Measurements from ENCODE around the gene GLT8D1.
A peak's percentile ranks its signal among the peaks of the same experiment; 100 is the strongest.

GLT8D1 gene

DNA sequence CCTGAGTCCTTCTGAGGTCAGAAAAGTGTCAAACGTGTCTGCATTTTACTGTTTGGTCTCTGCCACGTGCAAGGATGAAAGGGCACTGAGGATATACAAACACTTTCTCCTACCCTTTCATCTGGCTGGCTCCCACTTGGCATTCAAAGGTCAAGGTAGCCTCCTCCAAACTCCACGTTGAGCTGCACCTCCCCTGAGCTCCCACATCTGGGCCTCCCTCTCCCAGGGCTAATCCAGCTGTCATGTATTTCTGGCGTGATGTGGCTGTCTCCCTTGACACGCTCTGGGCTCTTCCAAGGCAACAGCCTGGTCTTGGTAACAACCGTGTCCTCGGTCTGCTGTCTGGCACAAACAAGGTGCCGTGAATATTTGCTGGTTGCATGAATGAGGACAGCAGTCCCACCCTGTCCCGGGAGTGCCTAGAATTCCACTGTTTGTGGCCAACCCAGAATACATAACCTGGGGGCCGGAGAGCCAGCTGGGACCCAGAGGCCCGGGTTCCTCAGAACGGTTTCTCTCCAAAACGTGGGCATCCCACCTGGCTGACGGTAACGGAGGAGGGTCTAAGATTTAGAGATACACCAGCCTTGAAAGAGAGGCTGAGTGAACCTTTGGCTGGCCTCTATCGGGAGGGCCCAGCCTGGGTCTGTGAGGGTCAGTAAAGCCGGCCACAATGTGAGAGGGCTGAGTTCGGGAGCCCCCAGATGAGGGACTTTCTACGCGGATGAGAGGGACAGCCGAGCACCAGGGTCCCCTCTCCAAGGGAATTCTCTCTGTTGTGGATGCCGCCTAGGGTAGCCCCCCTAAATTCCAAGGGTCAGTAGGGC lies 767 bp downstream of the GLT8D1 start:
- H3K4me3 ChIP-seq (ENCODE audit: low read length): peak overlapping the region; percentile 91
- H3K4me2 ChIP-seq (ENCODE audit: low read length): peak overlapping the region; percentile 95
- peak overlapping the region; percentile 89 for H3K9ac ChIP-seq (ENCODE audit: low read length)
- no peak for TF ChIP-seq EZH2phosphoT487 (IDR thresholded peaks at IDR 0.05; ENCODE audit: low read depth)
- TF ChIP-seq, protein P1, sequence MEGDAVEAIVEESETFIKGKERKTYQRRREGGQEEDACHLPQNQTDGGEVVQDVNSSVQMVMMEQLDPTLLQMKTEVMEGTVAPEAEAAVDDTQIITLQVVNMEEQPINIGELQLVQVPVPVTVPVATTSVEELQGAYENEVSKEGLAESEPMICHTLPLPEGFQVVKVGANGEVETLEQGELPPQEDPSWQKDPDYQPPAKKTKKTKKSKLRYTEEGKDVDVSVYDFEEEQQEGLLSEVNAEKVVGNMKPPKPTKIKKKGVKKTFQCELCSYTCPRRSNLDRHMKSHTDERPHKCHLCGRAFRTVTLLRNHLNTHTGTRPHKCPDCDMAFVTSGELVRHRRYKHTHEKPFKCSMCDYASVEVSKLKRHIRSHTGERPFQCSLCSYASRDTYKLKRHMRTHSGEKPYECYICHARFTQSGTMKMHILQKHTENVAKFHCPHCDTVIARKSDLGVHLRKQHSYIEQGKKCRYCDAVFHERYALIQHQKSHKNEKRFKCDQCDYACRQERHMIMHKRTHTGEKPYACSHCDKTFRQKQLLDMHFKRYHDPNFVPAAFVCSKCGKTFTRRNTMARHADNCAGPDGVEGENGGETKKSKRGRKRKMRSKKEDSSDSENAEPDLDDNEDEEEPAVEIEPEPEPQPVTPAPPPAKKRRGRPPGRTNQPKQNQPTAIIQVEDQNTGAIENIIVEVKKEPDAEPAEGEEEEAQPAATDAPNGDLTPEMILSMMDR (IDR thresholded peaks at IDR 0.05; ENCODE audit: low read depth, low read length): no peak
- H3K4me1 ChIP-seq (ENCODE audit: low read length): peaks cover 27% of the 10 kb centered on the region
- no peaks in the 10 kb centered on the region for H4K20me1 ChIP-seq (ENCODE audit: insufficient read depth, low read length)
- peak overlapping the region; percentile 68 for H2AFZ ChIP-seq (ENCODE audit: low read depth, low read length)
- H3K27ac ChIP-seq (ENCODE audit: low read length): peak overlapping the region; percentile 67
- no peaks in the 10 kb centered on the region for H3K27me3 ChIP-seq (ENCODE audit: low read depth, low read length)
- no peaks in the 10 kb centered on the region for H3K9me3 ChIP-seq (ENCODE audit: insufficient read depth, low read length)
- H3K79me2 ChIP-seq (ENCODE audit: low read length): peaks cover 64% of the 10 kb centered on the region
- H3K36me3 ChIP-seq (replicated peaks; ENCODE audit: low read depth, low read length): peaks cover 17% of the 10 kb centered on the region

DNA sequence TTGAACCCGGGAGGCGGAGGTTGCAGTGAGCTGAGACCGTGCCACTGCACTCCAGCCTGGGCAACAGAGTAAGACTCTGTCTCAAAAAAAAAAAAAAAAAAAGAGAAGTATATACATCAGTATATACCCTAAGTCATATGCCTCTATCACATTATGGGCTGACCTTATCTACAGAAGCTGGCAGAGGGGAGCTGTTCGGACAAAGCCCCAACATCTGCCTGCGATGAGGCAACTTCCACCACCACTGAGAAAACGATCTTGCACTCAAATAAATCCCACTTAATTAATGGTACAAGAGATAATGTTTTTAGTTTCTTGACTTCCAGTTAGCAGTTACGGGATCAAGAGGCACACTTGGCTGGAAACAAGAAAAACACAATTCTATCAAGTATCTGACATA lies 2.2 kb downstream of the GLT8D1 start:
- Histone ChIP-seq H3K79me2 (ENCODE audit: low read length) (peaks cover 61% of the 10 kb centered on the region), H3K27me3 (ENCODE audit: low read depth, low read length) (no peaks in the 10 kb centered on the region), H3K27ac (ENCODE audit: low read length) (no peak overlapping the region), H2AFZ (ENCODE audit: low read depth, low read length) (no peak overlapping the region), H4K20me1 (ENCODE audit: insufficient read depth, low read length) (no peaks in the 10 kb centered on the region), H3K9ac (ENCODE audit: low read length) (no peak overlapping the region), H3K4me2 (ENCODE audit: low read length) (no peak overlapping the region), H3K9me3 (ENCODE audit: insufficient read depth, low read length) (no peaks in the 10 kb centered on the region), H3K36me3 (replicated peaks; ENCODE audit: low read depth, low read length) (peaks cover 9% of the 10 kb centered on the region), H3K4me1 (ENCODE audit: low read length) (peaks cover 25% of the 10 kb centered on the region), H3K4me3 (ENCODE audit: low read length) (no peak overlapping the region)
- TF ChIP-seq, protein P1 (IDR thresholded peaks at IDR 0.05; ENCODE audit: low read depth, low read length): no peak
- TF ChIP-seq EZH2phosphoT487 (IDR thresholded peaks at IDR 0.05; ENCODE audit: low read depth): no peak

DNA sequence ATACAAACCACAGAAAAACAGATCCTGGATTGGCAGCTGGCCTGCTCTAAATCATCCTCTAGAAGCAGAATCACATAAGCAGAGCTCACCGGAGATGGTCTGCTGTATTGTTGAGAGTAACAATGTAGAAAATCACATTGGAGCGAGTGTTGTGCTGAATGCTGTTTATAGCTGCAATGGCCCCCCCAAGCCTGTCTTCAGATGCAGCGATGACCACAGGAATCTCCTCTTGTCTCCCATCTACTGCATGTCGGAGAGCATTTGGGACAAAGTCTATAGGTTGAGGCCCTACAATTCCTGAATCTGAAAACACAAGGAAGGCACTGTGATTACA lies 8.0 kb downstream of the GLT8D1 start:
- Histone ChIP-seq H3K79me2 (ENCODE audit: low read length) (peaks cover 20% of the 10 kb centered on the region), H3K27me3 (ENCODE audit: low read depth, low read length) (no peaks in the 10 kb centered on the region), H3K27ac (ENCODE audit: low read length) (peak overlapping the region; percentile 75), H3K4me3 (ENCODE audit: low read length) (no peak overlapping the region), H3K4me2 (ENCODE audit: low read length) (0 out of 2 replicates have a peak overlapping the region, but pooled peaks have one; percentile 25), H3K4me1 (ENCODE audit: low read length) (peaks cover 34% of the 10 kb centered on the region), H2AFZ (ENCODE audit: low read depth, low read length) (no peak overlapping the region), H4K20me1 (ENCODE audit: insufficient read depth, low read length) (peaks cover 34% of the 10 kb centered on the region), H3K9ac (ENCODE audit: low read length) (no peak overlapping the region), H3K9me3 (ENCODE audit: insufficient read depth, low read length) (no peaks in the 10 kb centered on the region), H3K36me3 (replicated peaks; ENCODE audit: low read depth, low read length) (peaks cover 52% of the 10 kb centered on the region)
- TF ChIP-seq EZH2phosphoT487 (IDR thresholded peaks at IDR 0.05; ENCODE audit: low read depth): no peak
- TF ChIP-seq, protein P1 (IDR thresholded peaks at IDR 0.05; ENCODE audit: low read depth, low read length): no peak

DNA sequence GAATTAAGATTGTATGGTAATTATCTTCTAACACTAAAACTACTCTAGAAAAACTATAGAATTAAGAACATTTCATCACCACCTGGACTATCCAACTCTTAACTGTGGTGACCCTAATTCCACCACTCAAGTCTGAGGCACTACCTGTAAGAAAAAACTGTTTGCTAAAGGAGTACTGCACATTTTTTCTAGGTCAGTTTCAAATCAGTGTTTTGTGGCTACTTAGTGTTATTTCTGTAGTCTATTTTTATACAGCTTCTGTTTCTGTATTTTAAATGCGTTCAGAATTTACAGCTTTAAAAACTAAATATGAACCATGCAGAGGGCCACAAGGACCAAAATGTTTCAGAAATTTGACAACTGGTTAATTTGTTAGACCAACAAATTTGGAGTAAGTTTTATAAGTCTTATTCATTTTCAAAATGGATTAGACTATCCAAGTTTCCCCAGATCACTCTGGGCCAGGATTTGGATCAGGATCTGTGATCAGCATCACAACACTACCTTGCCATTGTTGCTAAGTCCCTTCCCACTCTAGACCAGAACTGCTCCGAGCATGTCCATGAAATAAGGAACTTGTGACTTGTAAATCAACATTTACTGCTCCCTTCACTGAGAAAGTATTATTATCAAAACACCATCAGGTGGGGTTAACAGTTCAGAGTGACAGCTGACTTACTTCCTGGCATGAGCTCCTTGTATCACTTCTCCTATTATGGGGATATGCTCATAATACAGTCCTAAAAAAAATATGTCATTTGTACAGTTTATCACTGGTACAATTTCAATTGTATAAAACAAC lies 8.6 kb downstream of the GLT8D1 start:
- TF ChIP-seq EZH2phosphoT487 (IDR thresholded peaks at IDR 0.05; ENCODE audit: low read depth): no peak
- TF ChIP-seq, protein P1 (IDR thresholded peaks at IDR 0.05; ENCODE audit: low read depth, low read length): no peak
- Histone ChIP-seq H3K4me1 (ENCODE audit: low read length) (peaks cover 34% of the 10 kb centered on the region), H3K27me3 (ENCODE audit: low read depth, low read length) (no peaks in the 10 kb centered on the region), H2AFZ (ENCODE audit: low read depth, low read length) (no peak overlapping the region), H3K4me3 (ENCODE audit: low read length) (no peak overlapping the region), H3K9me3 (ENCODE audit: insufficient read depth, low read length) (no peaks in the 10 kb centered on the region), H3K27ac (ENCODE audit: low read length) (peak overlapping the region; percentile 75), H3K36me3 (replicated peaks; ENCODE audit: low read depth, low read length) (peaks cover 57% of the 10 kb centered on the region), H3K9ac (ENCODE audit: low read length) (peak overlapping the region; percentile 6; the same call in 1 of the 2 replicates), H3K79me2 (ENCODE audit: low read length) (peaks cover 17% of the 10 kb centered on the region), H4K20me1 (ENCODE audit: insufficient read depth, low read length) (peaks cover 34% of the 10 kb centered on the region), H3K4me2 (ENCODE audit: low read length) (peak overlapping the region; percentile 25)

Data from OCI-LY3 (cell line).